HG03469 (cell line): ENCODE measurements around the gene OLAH.
A peak's percentile ranks its signal among the peaks of the same experiment; 100 is the strongest.

Experiments used
- ATAC-seq: cut with Tn5 transposase; IDR thresholded peaks from one replicate; pipeline ENCODE4 v1.9.1; 2021; ENCODE audit warnings: mild to moderate bottlenecking, moderate library complexity, moderate number of reproducible peaks; ENCODE audit not compliant: unreplicated experiment

Gene OLAH

GRCh38 chr10:15068802-15069201 lies 25.1 kb downstream of the OLAH start:
- no peak for ATAC-seq

GRCh38 chr10:15069230-15069629 lies 25.5 kb downstream of the OLAH start:
- ATAC-seq, result no peak

GRCh38 chr10:15072358-15072757 lies 28.6 kb downstream of the OLAH start:
- no peak for ATAC-seq

GRCh38 chr10:15075421-15075820 lies 31.7 kb downstream of the OLAH start:
- no peak for ATAC-seq

- no peak for ATAC-seq
These were observed 40.1 kb downstream of the OLAH start for GRCh38 chr10:15083674-15084501.

GRCh38 chr10:15084502-15084922 lies 40.8 kb downstream of the OLAH start:
- no peak for ATAC-seq

GRCh38 chr10:15088428-15089261 lies 44.9 kb downstream of the OLAH start, which contains the start of gene ACBD7:
Gene ACBD7 (minus strand): TSS chr10:15088776. CDS start chr10:15088728, 48 bp downstream.
- peak; percentile 97 for ATAC-seq

GRCh38 chr10:15091418-15091817 lies 47.7 kb downstream of the OLAH start:
- ATAC-seq, result no peak

- no peak for ATAC-seq
These were observed 49.2 kb downstream of the OLAH start for GRCh38 chr10:15092855-15093408.

GRCh38 chr10:15096661-15097010 lies 52.9 kb downstream of the OLAH start:
- peak; percentile 6 for ATAC-seq

- peak; percentile 68 for ATAC-seq
These were observed 53.5 kb downstream of the OLAH start, which contains the start of gene RPP38 for GRCh38 chr10:15097011-15097812. Gene RPP38 (plus strand): TSS chr10:15097355. CDS start chr10:15103315, 5,960 bp downstream.

- no peak for ATAC-seq
These were observed 56.1 kb downstream of the OLAH start for GRCh38 chr10:15099886-15100285.

- no peak for ATAC-seq
These were observed 59.8 kb downstream of the OLAH start for GRCh38 chr10:15103513-15103912.

- no peak for ATAC-seq
These were observed 62.7 kb downstream of the OLAH start for GRCh38 chr10:15106352-15107013.

- ATAC-seq, result no peak
These were observed 68.9 kb downstream of the OLAH start for GRCh38 chr10:15112657-15113056.

- ATAC-seq, result no peak
These were observed 70.0 kb downstream of the OLAH start for GRCh38 chr10:15113766-15114165.

GRCh38 chr10:15116225-15116624 lies 72.5 kb downstream of the OLAH start:
- ATAC-seq, result no peak

- no peak for ATAC-seq
These were observed 74.9 kb downstream of the OLAH start for GRCh38 chr10:15118615-15119014.

- no peak for ATAC-seq
These were observed 76.8 kb downstream of the OLAH start for GRCh38 chr10:15120523-15120922.

GRCh38 chr10:15121707-15122106 lies 78.0 kb downstream of the OLAH start:
- ATAC-seq, result no peak
